Vagina (tissue), 2 donors: ENCODE results near the gene RCL1.

Experiments used
- POLR2A ChIP-seq, 2 donors: fragments of 450-650 bp; IDR thresholded peaks; one replicate each; pipeline ENCODE4 v1.6.1; 2017; ENCODE audit warnings: antibody characterized with exemption in 2 of 2, mild to moderate bottlenecking in 2 of 2, moderate library complexity in 2 of 2
- POLR2AphosphoS5 ChIP-seq, 2 donors: sonication (generic); formaldehyde crosslinking; IDR thresholded peaks; one replicate each; pipeline ENCODE4 v1.9.0; 2017; ENCODE audit warnings: antibody characterized with exemption in 2 of 2, mild to moderate bottlenecking in 2 of 2, low read depth in 1 of 2; ENCODE audit not compliant: insufficient read depth in 1 of 2
- TF ChIP-seq, protein P1 (sequence below), 3 experiments: fragments of 450-650 bp in 2 of 3; fragments of 200-600 bp in 1 of 3; sonication (generic) in 1 of 3; IDR thresholded peaks; one replicate each; pipeline ENCODE4 v1.5.1; 2017 to 2019; ENCODE audit warnings: antibody characterized with exemption in 3 of 3, mild to moderate bottlenecking in 2 of 3, moderate library complexity in 2 of 3

DNA sequence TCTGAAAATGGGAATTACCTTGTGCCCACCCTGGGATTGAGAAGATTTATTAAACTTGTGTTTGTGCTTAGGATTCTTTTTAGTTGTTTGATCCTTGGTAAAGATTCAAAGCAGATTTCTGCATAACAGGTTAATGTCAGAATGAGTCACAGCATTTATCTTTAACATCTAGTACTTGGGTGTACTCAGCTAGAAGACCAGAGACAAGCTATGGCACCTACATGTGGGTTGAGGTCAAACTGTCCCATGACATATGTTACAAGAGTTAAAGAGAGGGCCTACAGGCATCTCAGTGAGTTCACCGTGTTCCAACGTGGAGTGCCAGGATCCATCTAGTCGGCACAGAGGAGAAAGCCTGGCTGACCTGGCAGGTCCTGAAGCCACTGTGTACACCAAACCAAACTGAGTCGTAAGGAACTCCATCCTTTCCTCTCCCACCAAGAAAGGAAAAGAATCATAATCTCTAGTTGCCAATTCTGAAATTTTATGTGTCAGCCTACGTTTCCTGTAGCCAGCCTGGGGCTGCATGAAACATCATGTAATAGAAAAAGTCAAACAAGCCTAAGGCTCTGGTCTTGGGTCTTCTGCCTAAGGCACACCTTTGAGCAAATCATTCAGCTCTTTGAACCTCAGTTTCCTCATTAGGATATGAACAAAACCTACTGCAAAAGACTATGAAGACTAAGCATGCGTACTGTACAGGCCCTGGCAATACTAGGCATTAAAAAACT is 73.7 kb downstream of the RCL1 start:
- TF ChIP-seq, protein P1, sequence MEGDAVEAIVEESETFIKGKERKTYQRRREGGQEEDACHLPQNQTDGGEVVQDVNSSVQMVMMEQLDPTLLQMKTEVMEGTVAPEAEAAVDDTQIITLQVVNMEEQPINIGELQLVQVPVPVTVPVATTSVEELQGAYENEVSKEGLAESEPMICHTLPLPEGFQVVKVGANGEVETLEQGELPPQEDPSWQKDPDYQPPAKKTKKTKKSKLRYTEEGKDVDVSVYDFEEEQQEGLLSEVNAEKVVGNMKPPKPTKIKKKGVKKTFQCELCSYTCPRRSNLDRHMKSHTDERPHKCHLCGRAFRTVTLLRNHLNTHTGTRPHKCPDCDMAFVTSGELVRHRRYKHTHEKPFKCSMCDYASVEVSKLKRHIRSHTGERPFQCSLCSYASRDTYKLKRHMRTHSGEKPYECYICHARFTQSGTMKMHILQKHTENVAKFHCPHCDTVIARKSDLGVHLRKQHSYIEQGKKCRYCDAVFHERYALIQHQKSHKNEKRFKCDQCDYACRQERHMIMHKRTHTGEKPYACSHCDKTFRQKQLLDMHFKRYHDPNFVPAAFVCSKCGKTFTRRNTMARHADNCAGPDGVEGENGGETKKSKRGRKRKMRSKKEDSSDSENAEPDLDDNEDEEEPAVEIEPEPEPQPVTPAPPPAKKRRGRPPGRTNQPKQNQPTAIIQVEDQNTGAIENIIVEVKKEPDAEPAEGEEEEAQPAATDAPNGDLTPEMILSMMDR (IDR thresholded peaks at IDR 0.05): no peak
- TF ChIP-seq POLR2A (IDR thresholded peaks at IDR 0.05) (no peak), POLR2AphosphoS5 (IDR thresholded peaks at IDR 0.05; ENCODE audit: insufficient read depth in 1 of 2, low read depth in 1 of 2) (no peak)
